ENCODE data around the gene TGIF2LX.
"Not testable (repeated sequence)": the region's sequence is repeated elsewhere in the genome, so short reads cannot be mapped to it uniquely, and the experiment has no call there.

The TGIF2LX gene

GRCh38 chrX:89921665-89922064 is at the start of gene TGIF2LX:
Gene TGIF2LX (plus strand): TSS chrX:89921908. CDS start chrX:89922086, 178 bp downstream.
- not testable (repeated sequence) for DNase-seq (ENCODE audit: low spot score)

- not testable (repeated sequence) for DNase-seq (ENCODE audit: low spot score)
These were observed 728 bp downstream of the TGIF2LX start for GRCh38 chrX:89922338-89922934.

DNA sequence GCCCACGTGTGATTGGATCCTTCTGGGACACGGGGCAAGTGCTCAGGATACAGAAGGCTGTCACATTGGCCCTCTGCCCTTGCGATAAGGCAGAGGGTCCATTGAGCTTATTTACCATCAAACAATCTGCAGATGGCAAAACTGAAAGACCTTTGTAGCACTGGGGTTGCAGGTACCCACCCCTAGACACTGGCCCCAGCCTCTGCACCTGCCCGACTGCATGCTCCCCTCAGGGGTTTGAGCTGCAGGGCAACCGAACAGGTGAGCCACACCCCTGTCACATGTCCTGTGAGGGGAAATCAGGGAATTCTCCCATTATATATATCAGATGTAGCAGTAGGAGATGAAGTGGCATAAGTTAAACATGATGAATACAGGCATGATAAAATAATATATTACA is 21.4 kb downstream of the TGIF2LX start:
- not testable (repeated sequence) for DNase-seq (ENCODE audit: low spot score)

GRCh38 chrX:89965588-89965987 is 43.9 kb downstream of the TGIF2LX start:
- DNase-seq (ENCODE audit: low spot score) = not testable (repeated sequence)

Measured in AG20443 (cell line).